ENCODE data around the gene GAREM1.

DNA sequence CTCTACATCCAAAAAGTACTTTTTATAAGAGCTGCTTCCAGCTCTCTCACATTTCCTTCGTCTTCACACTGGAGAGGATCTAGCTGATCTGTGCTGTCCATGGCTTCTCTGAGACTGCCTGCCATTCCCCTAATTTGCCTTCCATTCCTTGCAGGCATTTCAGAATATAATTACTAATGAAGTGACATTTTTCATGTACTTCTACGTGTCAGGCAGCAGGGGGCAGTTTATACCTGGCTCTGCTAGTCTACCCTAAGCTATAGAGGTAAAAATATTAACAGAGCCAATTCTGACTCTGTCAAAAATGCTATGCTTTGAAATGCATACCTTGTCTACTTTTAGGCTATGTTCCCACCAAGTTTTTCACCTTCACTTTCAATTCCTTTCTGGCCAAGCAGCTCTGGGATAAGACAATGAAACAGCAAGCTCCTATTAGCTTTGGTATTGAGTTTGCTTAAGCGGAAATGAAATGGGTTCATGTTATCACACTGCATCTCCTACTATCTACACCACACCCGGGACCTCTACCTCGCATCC lies 198.9 kb downstream of the GAREM1 start:
- TF ChIP-seq, protein P1, sequence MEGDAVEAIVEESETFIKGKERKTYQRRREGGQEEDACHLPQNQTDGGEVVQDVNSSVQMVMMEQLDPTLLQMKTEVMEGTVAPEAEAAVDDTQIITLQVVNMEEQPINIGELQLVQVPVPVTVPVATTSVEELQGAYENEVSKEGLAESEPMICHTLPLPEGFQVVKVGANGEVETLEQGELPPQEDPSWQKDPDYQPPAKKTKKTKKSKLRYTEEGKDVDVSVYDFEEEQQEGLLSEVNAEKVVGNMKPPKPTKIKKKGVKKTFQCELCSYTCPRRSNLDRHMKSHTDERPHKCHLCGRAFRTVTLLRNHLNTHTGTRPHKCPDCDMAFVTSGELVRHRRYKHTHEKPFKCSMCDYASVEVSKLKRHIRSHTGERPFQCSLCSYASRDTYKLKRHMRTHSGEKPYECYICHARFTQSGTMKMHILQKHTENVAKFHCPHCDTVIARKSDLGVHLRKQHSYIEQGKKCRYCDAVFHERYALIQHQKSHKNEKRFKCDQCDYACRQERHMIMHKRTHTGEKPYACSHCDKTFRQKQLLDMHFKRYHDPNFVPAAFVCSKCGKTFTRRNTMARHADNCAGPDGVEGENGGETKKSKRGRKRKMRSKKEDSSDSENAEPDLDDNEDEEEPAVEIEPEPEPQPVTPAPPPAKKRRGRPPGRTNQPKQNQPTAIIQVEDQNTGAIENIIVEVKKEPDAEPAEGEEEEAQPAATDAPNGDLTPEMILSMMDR (IDR thresholded peaks at IDR 0.05; ENCODE audit: borderline replicate concordance, extremely low read depth, low read length, poor library complexity, severe bottlenecking), result peak; percentile 66
- TF ChIP-seq EZH2 (IDR thresholded peaks at IDR 0.05; ENCODE audit: borderline replicate concordance, low read depth, low read length, severe bottlenecking), result no peak

Data from DND-41 (cell line).